Spinal cord (tissue), 10 donors: ENCODE measurements around the gene VKORC1L1. TPM values are rescaled to one million over a fixed set of nuclear protein-coding genes. Genes with fewer than 3 reads are reported as not detected.
"Not testable (repeated sequence)": the region's sequence is repeated elsewhere in the genome, so short reads cannot be mapped to it uniquely, and the experiment has no call there.

ENCODE experiments used
- DNase-seq, 6 donors: peaks; one replicate each; pipeline versions ENCODE4 v3.0.0 to v3.0.0-alpha.2; 2013 to 2015; ENCODE audit warnings: low spot score in 6 of 6, low read depth in 4 of 6
- H3K27ac ChIP-seq: one replicate; pipeline ENCODE4 v1.5.1; 2013; ENCODE audit warnings: low read depth, low read length, control low read depth
- H3K27me3 ChIP-seq: one replicate; pipeline ENCODE4 v1.6.1; 2013; ENCODE audit warnings: low read length; ENCODE audit not compliant: control insufficient read depth, insufficient read depth
- H3K36me3 ChIP-seq: one replicate; pipeline ENCODE4 v1.6.1; 2013; ENCODE audit warnings: low read length; ENCODE audit not compliant: control insufficient read depth, insufficient read depth
- H3K4me1 ChIP-seq: one replicate; pipeline ENCODE4 v1.6.1; 2013; ENCODE audit warnings: low read length; ENCODE audit not compliant: control insufficient read depth, insufficient read depth
- H3K4me3 ChIP-seq: one replicate; pipeline ENCODE4 v1.5.1; 2013; ENCODE audit warnings: low read depth, low read length, control low read depth
- H3K9me3 ChIP-seq: one replicate; pipeline ENCODE4 v1.6.1; 2013; ENCODE audit warnings: low read length; ENCODE audit not compliant: control insufficient read depth, insufficient read depth
- WGBS: methylation state at CpG from one replicate; pipeline ENCODE4 v1.1.5; 2013; ENCODE audit warnings: missing lambda C conversion rate; ENCODE audit not compliant: insufficient coverage; 5-methylcytosine and 5-hydroxymethylcytosine counted together
- polyA plus RNA-seq, 2 donors: library from polyadenylated mRNA; unstranded; fragments of 120-200 nt; gene quantifications; one replicate each; pipeline ENCODE4 v1.2.1, GENCODE V29; 2013; ENCODE audit not compliant: insufficient read length in 2 of 2
- total RNA-seq, 2 donors: library from RNA; depleted of rRNA in 1 of 2; stranded (reverse); fragments of 120-200 nt in 1 of 2; fragments of >200 nt in 1 of 2; gene quantifications; one replicate each; pipeline versions ENCODE4 v1.2.3 to v1.2.4, GENCODE V29; 2013 to 2014
- donor health status: healthy.

VKORC1L1 gene
- total and polyA plus RNA-seq, 4 donors, result 16.5 to 36.3 (median 33.3) TPM

GRCh38 chr7:65953001-65953720, 80.3 kb downstream of the VKORC1L1 start:
- Histone ChIP-seq H3K4me3 (no peak overlapping the region), H3K27ac (no peak overlapping the region), H3K9me3 (no peaks in the 10 kb centered on the region), H3K4me1 (no peaks in the 10 kb centered on the region), H3K36me3 (peaks cover 4% of the 10 kb centered on the region), H3K27me3 (no peaks in the 10 kb centered on the region)
- DNase-seq, result no peak
- WGBS, result 96% methylated on average over 4 of the region's 5 CpGs

DNA sequence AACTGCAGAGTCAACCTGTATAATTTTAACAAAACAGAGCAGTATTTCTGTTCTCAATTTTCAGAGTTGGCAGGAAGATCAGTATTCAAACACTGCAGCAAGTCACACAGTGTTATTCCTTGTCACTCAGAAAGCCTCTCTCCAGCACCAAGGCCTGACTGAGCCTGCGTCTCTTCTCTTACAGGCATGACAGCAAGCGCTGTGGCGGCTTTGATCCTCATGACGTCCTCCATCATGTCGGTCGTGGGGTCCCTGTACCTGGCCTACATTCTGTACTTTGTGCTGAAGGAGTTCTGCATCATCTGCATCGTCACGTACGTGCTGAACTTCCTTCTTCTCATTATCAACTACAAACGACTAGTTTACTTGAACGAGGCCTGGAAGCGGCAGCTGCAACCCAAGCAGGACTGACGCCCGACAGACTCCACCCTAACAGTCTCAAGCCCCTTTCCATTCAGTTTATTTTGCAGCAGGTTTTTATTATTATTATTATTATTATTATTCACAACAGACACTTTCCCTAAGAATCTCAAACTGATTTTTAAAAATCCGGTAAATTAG, 81.1 kb downstream of the VKORC1L1 start:
- DNase-seq, result no peak
- Histone ChIP-seq H3K36me3 (peaks cover 4% of the 10 kb centered on the region), H3K4me3 (no peak overlapping the region), H3K4me1 (no peaks in the 10 kb centered on the region), H3K9me3 (no peaks in the 10 kb centered on the region), H3K27ac (no peak overlapping the region), H3K27me3 (no peaks in the 10 kb centered on the region)
- 90% methylated on average over 6 of the region's 15 CpGs for WGBS

DNA sequence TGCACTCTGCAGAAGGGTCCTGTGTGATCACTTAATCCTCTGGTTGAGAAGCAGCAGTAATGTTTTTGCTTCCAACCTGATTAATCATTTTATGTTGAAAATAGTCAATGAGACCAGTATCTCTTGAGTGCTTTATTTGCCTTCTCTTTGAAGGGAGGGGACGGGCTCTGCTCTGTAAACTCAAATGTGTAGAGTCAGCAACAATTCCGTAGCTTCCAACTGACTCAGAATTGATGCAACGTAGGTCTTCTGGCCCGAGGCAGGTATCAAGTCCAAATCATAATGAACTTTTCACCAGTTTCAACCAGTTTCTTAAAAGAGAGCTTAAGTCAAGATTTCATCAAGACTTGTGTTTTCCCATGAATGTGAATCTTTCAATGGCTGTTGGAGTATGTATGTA, 82.8 kb downstream of the VKORC1L1 start:
- H3K27ac ChIP-seq, result no peak overlapping the region
- H3K9me3 ChIP-seq, result no peaks in the 10 kb centered on the region
- H3K36me3 ChIP-seq, result peaks cover 15% of the 10 kb centered on the region
- H3K4me3 ChIP-seq, result no peak overlapping the region
- H3K4me1 ChIP-seq, result no peaks in the 10 kb centered on the region
- DNase-seq, result no peak
- WGBS, result 100% methylated on average over 4 of the region's 4 CpGs
- no peaks in the 10 kb centered on the region for H3K27me3 ChIP-seq

GRCh38 chr7:65960351-65961074, 87.6 kb downstream of the VKORC1L1 start:
- Histone ChIP-seq H3K4me3 (no peak overlapping the region), H3K4me1 (no peaks in the 10 kb centered on the region), H3K27me3 (no peaks in the 10 kb centered on the region), H3K9me3 (no peaks in the 10 kb centered on the region), H3K36me3 (peaks cover 57% of the 10 kb centered on the region), H3K27ac (no peak overlapping the region)
- no peak for DNase-seq
- WGBS, result 83% methylated on average over 13 of the region's 19 CpGs

GRCh38 chr7:65962033-65962432, 89.2 kb downstream of the VKORC1L1 start:
- 91% methylated on average over 5 of the region's 6 CpGs for WGBS
- no peak overlapping the region for H3K4me3 ChIP-seq
- H3K36me3 ChIP-seq, result peaks cover 72% of the 10 kb centered on the region
- H3K9me3 ChIP-seq, result no peaks in the 10 kb centered on the region
- no peak overlapping the region for H3K27ac ChIP-seq
- H3K4me1 ChIP-seq, result no peaks in the 10 kb centered on the region
- no peak for DNase-seq
- no peaks in the 10 kb centered on the region for H3K27me3 ChIP-seq

DNA sequence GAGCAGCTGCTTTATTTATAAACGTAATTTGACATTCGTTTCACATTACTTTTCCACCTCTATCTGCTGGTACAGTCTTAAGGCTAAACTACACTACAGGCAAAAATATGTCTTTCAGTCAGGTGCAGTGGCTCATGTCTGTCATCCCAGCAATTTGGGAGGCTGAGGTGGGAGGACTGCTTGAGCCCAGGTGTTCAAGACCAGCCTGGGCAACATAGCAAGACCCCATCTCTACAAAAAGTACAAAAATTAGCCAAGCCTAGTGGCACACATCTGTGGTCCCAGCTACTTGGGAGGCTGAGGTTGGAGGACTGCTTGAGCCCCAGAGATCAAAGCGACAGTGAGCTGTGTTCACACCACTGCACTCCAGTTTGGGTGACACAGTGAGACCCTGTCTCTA, 91.8 kb downstream of the VKORC1L1 start:
- peaks cover 91% of the 10 kb centered on the region for H3K36me3 ChIP-seq
- WGBS, result no CpG with 5 or more reads among the region's 3 CpGs
- H3K4me3 ChIP-seq, result not testable (repeated sequence)

DNA sequence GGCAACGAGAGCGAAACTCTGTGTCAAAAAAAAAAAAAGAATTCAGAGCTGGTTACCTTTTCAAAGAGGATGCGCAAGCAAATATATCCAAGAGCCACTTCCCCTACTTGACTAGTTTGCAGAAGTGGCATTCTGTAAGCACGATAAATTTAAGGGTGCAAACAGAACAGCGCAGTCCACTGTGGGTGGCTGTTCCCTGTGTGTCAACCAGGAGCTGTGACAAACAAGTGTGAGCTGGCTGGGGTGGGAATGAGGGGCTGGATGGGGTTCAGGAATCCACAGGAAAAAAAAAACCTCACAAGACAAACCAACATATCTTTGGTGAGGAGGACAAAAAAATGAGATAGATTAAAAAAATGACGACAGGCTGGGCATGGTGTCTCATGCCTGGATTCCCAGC, 93.3 kb downstream of the VKORC1L1 start:
- DNase-seq, result no peak
- no peak overlapping the region for H3K4me3 ChIP-seq
- WGBS, result 87% methylated on average over 2 of the region's 6 CpGs
- no peaks in the 10 kb centered on the region for H3K9me3 ChIP-seq
- no peak overlapping the region for H3K27ac ChIP-seq
- peaks cover 93% of the 10 kb centered on the region for H3K36me3 ChIP-seq
- H3K27me3 ChIP-seq, result no peaks in the 10 kb centered on the region
- H3K4me1 ChIP-seq, result no peaks in the 10 kb centered on the region

More for the DNA sequence above, 91.8 kb downstream of the VKORC1L1 start:
- H3K9me3 ChIP-seq, H3K27me3 ChIP-seq, H3K27ac ChIP-seq, H3K4me1 ChIP-seq, DNase-seq: not testable (repeated sequence)

GRCh38 chr7:65967361-65968155, 94.7 kb downstream of the VKORC1L1 start:
- H3K27ac ChIP-seq, result no peak overlapping the region
- no peak for DNase-seq
- H3K9me3 ChIP-seq, result no peaks in the 10 kb centered on the region
- H3K4me1 ChIP-seq, result no peaks in the 10 kb centered on the region
- no peaks in the 10 kb centered on the region for H3K27me3 ChIP-seq
- H3K4me3 ChIP-seq, result no peak overlapping the region
- peaks cover 92% of the 10 kb centered on the region for H3K36me3 ChIP-seq
- WGBS, result 98% methylated on average over 15 of the region's 17 CpGs
